Neuronal stem cell (in vitro differentiated cells): ENCODE results near the gene SLC39A11.
"Not testable (repeated sequence)": the region's sequence is repeated elsewhere in the genome, so short reads cannot be mapped to it uniquely, and the experiment has no call there.

Experiments used
- DNase-seq: peaks from one replicate; pipeline ENCODE4 v3.0.0-alpha.2; 2013; ENCODE audit warnings: low spot score
- H2AFZ ChIP-seq: one replicate; pipeline ENCODE4 v1.6.1; 2013; ENCODE audit warnings: mild to moderate bottlenecking, low read length, inconsistent platforms
- H2AK5ac ChIP-seq: 2 replicates; pipeline ENCODE4 v1.6.1; 2013; ENCODE audit warnings: low read depth, mild to moderate bottlenecking, inconsistent platforms, low read length, moderate library complexity, mixed read lengths
- H2BK120ac ChIP-seq: 2 replicates; pipeline ENCODE4 v1.6.1; 2013; ENCODE audit warnings: low read depth, mild to moderate bottlenecking, inconsistent platforms, low read length, moderate library complexity, mixed read lengths
- H2BK12ac ChIP-seq: one replicate; pipeline ENCODE4 v1.6.1; 2013; ENCODE audit warnings: low read length, inconsistent platforms
- H2BK15ac ChIP-seq: 2 replicates; pipeline ENCODE4 v1.6.1; 2013; ENCODE audit warnings: mild to moderate bottlenecking, low read length, inconsistent platforms, mixed read lengths
- H2BK5ac ChIP-seq: one replicate; pipeline ENCODE4 v1.6.1; 2013; ENCODE audit warnings: inconsistent platforms, mild to moderate bottlenecking, low read length, moderate library complexity
- H3K14ac ChIP-seq: one replicate; pipeline ENCODE4 v1.6.1; 2013; ENCODE audit warnings: low read length, inconsistent platforms
- H3K18ac ChIP-seq: 2 replicates; pipeline ENCODE4 v1.6.1; 2013; ENCODE audit warnings: low read length, inconsistent platforms
- H3K23ac ChIP-seq: 2 replicates; pipeline ENCODE4 v1.6.1; 2013; ENCODE audit warnings: low read depth, mild to moderate bottlenecking, mixed read lengths, low read length, inconsistent platforms; ENCODE audit not compliant: poor library complexity
- H3K27ac ChIP-seq: replicated peaks from 3 replicates; pipeline ENCODE4 v1.5.1; 2013; ENCODE audit warnings: low read length, inconsistent platforms
- H3K27me3 ChIP-seq, 3 experiments: 2 replicates each; pipeline ENCODE4 v1.6.1; 2013; ENCODE audit warnings: low read length in 3 of 3, mild to moderate bottlenecking in 2 of 3, inconsistent platforms in 1 of 3, low read depth in 1 of 3, mixed read lengths in 1 of 3, moderate library complexity in 1 of 3; ENCODE audit not compliant: control insufficient read depth in 3 of 3, insufficient read depth in 3 of 3
- H3K36me3 ChIP-seq, 2 donors: replicated peaks in 1 of 2; 2 replicates each; pipeline ENCODE4 v1.6.1; 2013; ENCODE audit warnings: low read length in 2 of 2; ENCODE audit not compliant: control insufficient read depth in 2 of 2, insufficient read depth in 2 of 2
- H3K4ac ChIP-seq: 2 replicates; pipeline ENCODE4 v1.6.1; 2013; ENCODE audit warnings: inconsistent platforms, mild to moderate bottlenecking, low read length, moderate library complexity
- H3K4me1 ChIP-seq, 2 donors: 1 replicate in 1 of 2; 2 replicates in 1 of 2; pipeline ENCODE4 v1.6.1; 2013; ENCODE audit warnings: low read length in 2 of 2, low read depth in 1 of 2; ENCODE audit not compliant: control insufficient read depth in 2 of 2, insufficient read depth in 1 of 2
- H3K4me2 ChIP-seq: one replicate; pipeline ENCODE4 v1.6.1; 2013; ENCODE audit warnings: mild to moderate bottlenecking, low read length, inconsistent platforms; ENCODE audit not compliant: insufficient read depth, poor library complexity, severe bottlenecking
- H3K4me3 ChIP-seq, 2 donors: 2 replicates each; pipeline ENCODE4 v1.5.1; 2013; ENCODE audit warnings: low read length in 2 of 2, mild to moderate bottlenecking in 2 of 2, inconsistent platforms in 1 of 2, moderate library complexity in 1 of 2
- H3K79me1 ChIP-seq: one replicate; pipeline ENCODE4 v1.6.1; 2013; ENCODE audit warnings: low read depth, mild to moderate bottlenecking, inconsistent platforms, low read length, moderate library complexity
- H3K9ac ChIP-seq: one replicate; pipeline ENCODE4 v1.6.1; 2013; ENCODE audit warnings: mild to moderate bottlenecking, low read depth, low read length, inconsistent platforms; ENCODE audit not compliant: poor library complexity
- H3K9me3 ChIP-seq, 2 donors: replicated peaks in 1 of 2; 2 replicates each; pipeline versions ENCODE3 to v1.6.1; 2013; ENCODE audit warnings: low read length in 2 of 2, mild to moderate bottlenecking in 2 of 2, inconsistent platforms in 1 of 2, low read depth in 1 of 2, mixed read lengths in 1 of 2, moderate library complexity in 1 of 2; ENCODE audit not compliant: control insufficient read depth in 2 of 2, insufficient read depth in 1 of 2
- H4K8ac ChIP-seq: one replicate; pipeline ENCODE4 v1.6.1; 2013; ENCODE audit warnings: low read depth, mild to moderate bottlenecking, inconsistent platforms, low read length, moderate library complexity
- H4K91ac ChIP-seq: one replicate; pipeline ENCODE4 v1.6.1; 2013; ENCODE audit warnings: low read length, low read depth, mild to moderate bottlenecking, inconsistent platforms; ENCODE audit not compliant: poor library complexity
- WGBS, 2 donors: extraction: QIAGEN DNeasy Blood & Tissue Kit; methylation state at CpG; one replicate each; pipeline ENCODE4 v1.1.7; 2013; ENCODE audit warnings: missing lambda C conversion rate in 2 of 2, mixed read lengths in 1 of 2; ENCODE audit not compliant: insufficient read length in 2 of 2, insufficient replicate concordance in 1 of 2; ENCODE audit errors: extremely low coverage in 2 of 2; 5-methylcytosine and 5-hydroxymethylcytosine counted together

Gene SLC39A11

GRCh38 chr17:72775237-72775636 lies 317.3 kb downstream of the SLC39A11 start:
- Histone ChIP-seq H3K79me1 (no peaks in the 10 kb centered on the region), H3K4me3 (no peak overlapping the region), H3K9me3 (no peaks in the 10 kb centered on the region), H3K4ac (no peak overlapping the region), H3K27me3 (no peaks in the 10 kb centered on the region), H2BK5ac (no peak overlapping the region), H2BK120ac (no peak overlapping the region), H3K9ac (peak overlapping the region; percentile 2), H3K27ac (no peak overlapping the region), H3K18ac (no peak overlapping the region), H3K4me1 (no peaks in the 10 kb centered on the region), H2BK15ac (peak overlapping the region; percentile 59), H2AFZ (no peak overlapping the region), H3K4me2 (no peak overlapping the region), H2AK5ac (peak overlapping the region; percentile 28), H3K14ac (no peak overlapping the region), H3K36me3 (no peaks in the 10 kb centered on the region), H4K8ac (no peak overlapping the region), H3K23ac (no peak overlapping the region), H4K91ac (no peak overlapping the region), H2BK12ac (no peak overlapping the region)
- no peak for DNase-seq
- WGBS, 2 donors, result no CpG with 5 or more reads among the region's 5 CpGs

GRCh38 chr17:72774236-72774635 lies 318.3 kb downstream of the SLC39A11 start:
- Histone ChIP-seq H4K8ac (no peak overlapping the region), H3K27me3 (no peaks in the 10 kb centered on the region), H3K4me1 (no peaks in the 10 kb centered on the region), H3K18ac (no peak overlapping the region), H2BK120ac (no peak overlapping the region), H2BK15ac (no peak overlapping the region), H3K4me2 (no peak overlapping the region), H3K4me3 (no peak overlapping the region), H3K14ac (no peak overlapping the region), H2AFZ (no peak overlapping the region), H2BK12ac (no peak overlapping the region), H3K4ac (no peak overlapping the region), H3K36me3 (no peaks in the 10 kb centered on the region), H4K91ac (no peak overlapping the region), H2AK5ac (no peak overlapping the region), H3K23ac (no peak overlapping the region), H3K79me1 (no peaks in the 10 kb centered on the region), H3K9ac (no peak overlapping the region), H2BK5ac (no peak overlapping the region), H3K27ac (no peak overlapping the region), H3K9me3 (no peaks in the 10 kb centered on the region)
- no peak for DNase-seq
- WGBS, 2 donors, result no CpG with 5 or more reads among the region's 4 CpGs

GRCh38 chr17:72773225-72773624 lies 319.3 kb downstream of the SLC39A11 start:
- not testable (repeated sequence) for DNase-seq, H3K9ac ChIP-seq, H2AK5ac ChIP-seq, H2AFZ ChIP-seq, H3K4ac ChIP-seq, H3K4me2 ChIP-seq, H3K4me1 ChIP-seq, H2BK120ac ChIP-seq, H3K14ac ChIP-seq, H3K79me1 ChIP-seq, H3K27me3 ChIP-seq, H4K8ac ChIP-seq, H3K4me3 ChIP-seq, H3K9me3 ChIP-seq, H3K27ac ChIP-seq, H2BK12ac ChIP-seq, H3K23ac ChIP-seq, H2BK5ac ChIP-seq, H3K18ac ChIP-seq, H3K36me3 ChIP-seq, H2BK15ac ChIP-seq, H4K91ac ChIP-seq
- WGBS, 2 donors, result no CpG with 5 or more reads among the region's 1 CpG

GRCh38 chr17:72772331-72772821 lies 320.1 kb downstream of the SLC39A11 start:
- Histone ChIP-seq H3K27ac (no peak overlapping the region), H3K27me3 (no peaks in the 10 kb centered on the region), H2BK15ac (no peak overlapping the region), H3K36me3 (no peaks in the 10 kb centered on the region), H3K9me3 (peaks cover 2 to 4% of the 10 kb centered on the region in 2 donors), H2BK5ac (no peak overlapping the region), H4K91ac (no peak overlapping the region), H3K18ac (no peak overlapping the region), H2BK12ac (no peak overlapping the region), H3K79me1 (no peaks in the 10 kb centered on the region), H4K8ac (no peak overlapping the region), H2AFZ (no peak overlapping the region), H3K4ac (no peak overlapping the region), H2BK120ac (no peak overlapping the region), H3K4me1 (no peaks in the 10 kb centered on the region), H2AK5ac (no peak overlapping the region), H3K4me2 (no peak overlapping the region), H3K4me3 (no peak overlapping the region), H3K23ac (no peak overlapping the region), H3K9ac (no peak overlapping the region), H3K14ac (no peak overlapping the region)
- no CpG with 5 or more reads among the region's 7 CpGs for WGBS, 2 donors
- no peak for DNase-seq
